D721Med (cell line): ENCODE measurements around the gene FCRLA.

Experiments
- DNase-seq: peaks from one replicate; pipeline ENCODE4 v3.0.0; 2011; ENCODE audit warnings: low spot score; ENCODE audit not compliant: insufficient read length
- FAIRE-seq: peaks from 2 replicates; lab custom pipeline; 2011; peaks lifted over from hg19 to GRCh38; lab: Jason Lieb, UNC
- CTCF ChIP-seq: IDR thresholded peaks from 2 replicates; pipeline ENCODE4 v1.5.1; 2012; ENCODE audit warnings: mild to moderate bottlenecking, control low read depth; ENCODE audit not compliant: insufficient read depth; ENCODE audit errors: missing control alignments

Gene FCRLA

DNA sequence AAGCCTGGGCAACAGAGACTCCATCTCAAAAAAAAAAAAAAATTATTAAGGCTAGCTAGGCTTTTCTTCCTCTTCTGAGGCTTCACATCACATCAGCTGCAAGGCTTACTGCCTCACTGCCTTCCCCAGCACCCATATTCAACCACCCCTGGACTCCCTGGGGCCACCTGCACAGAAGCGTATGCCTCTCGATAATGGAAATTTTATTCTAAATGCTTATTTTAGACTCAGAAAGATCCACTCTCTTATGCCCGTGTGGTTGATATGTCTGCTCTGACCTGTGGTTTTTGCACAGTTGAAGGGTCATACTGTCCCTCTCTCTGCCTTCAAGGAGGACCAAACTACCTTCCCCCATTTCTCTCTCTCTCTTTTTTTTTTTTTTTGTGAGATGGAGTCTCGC is 1.5 kb upstream of the FCRLA start:
- DNase-seq (no peak), FAIRE-seq (no peak)
- no peak for TF ChIP-seq CTCF

DNA sequence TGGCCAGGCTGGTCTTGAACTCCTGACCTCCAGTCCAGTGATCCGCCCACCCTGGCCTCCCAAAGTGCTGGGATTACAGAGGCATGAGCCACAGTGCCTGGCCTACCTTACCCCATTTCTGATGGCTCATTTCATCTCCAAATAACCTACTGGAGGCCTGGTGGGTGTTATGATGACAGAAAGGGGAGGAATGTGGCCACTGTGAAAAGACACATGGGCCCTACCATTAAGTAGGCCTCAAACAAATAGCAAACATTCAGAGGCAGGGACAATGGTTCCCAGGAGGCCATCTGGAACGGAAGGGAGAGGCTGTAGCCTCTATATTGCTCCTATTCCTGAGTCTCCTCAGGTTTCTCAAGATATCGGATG is 932 bp upstream of the FCRLA start:
- DNase-seq (no peak), FAIRE-seq (no peak)
- no peak for TF ChIP-seq CTCF

GRCh38 chr1:161707503-161707902 is 474 bp downstream of the FCRLA start:
- FAIRE-seq, result no peak
- DNase-seq, result no peak
- TF ChIP-seq CTCF, result no peak

GRCh38 chr1:161709373-161709772 is 2.3 kb downstream of the FCRLA start:
- FAIRE-seq (no peak), DNase-seq (no peak)
- TF ChIP-seq CTCF, result no peak

GRCh38 chr1:161710560-161710959 is 3.5 kb downstream of the FCRLA start:
- FAIRE-seq (no peak), DNase-seq (no peak)
- no peak for TF ChIP-seq CTCF

- DNase-seq (no peak), FAIRE-seq (no peak)
- TF ChIP-seq CTCF, result no peak
These were observed 11.7 kb downstream of the FCRLA start for GRCh38 chr1:161718559-161719324.

DNA sequence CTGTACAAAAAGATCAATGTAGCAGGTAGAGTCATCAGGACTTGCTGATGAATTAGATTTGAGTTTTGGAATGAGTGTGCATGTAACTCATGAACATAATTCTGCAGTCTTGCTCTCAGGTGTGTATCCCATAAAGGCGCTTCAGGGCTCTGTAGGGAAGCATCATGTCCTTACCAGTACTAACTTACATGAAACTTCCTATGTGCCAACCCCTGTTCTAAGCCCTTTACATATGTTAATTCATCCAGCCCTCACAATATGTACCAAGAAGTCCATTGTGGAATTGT is 12.2 kb downstream of the FCRLA start:
- DNase-seq, result no peak
- FAIRE-seq, result no peak
- no peak for TF ChIP-seq CTCF
